ENCODE measurements around the gene C1orf53.

GRCh38 chr1:197942042-197942441 lies 39.6 kb downstream of the C1orf53 start:
- TF ChIP-seq CTCF (IDR thresholded peaks at IDR 0.05; ENCODE audit: borderline replicate concordance, extremely low read depth, low read length, poor library complexity, severe bottlenecking) (no peak), EZH2 (IDR thresholded peaks at IDR 0.05; ENCODE audit: borderline replicate concordance, low read depth, low read length, severe bottlenecking) (no peak)

Data from DND-41 (cell line).